ENCODE data around the gene SKIDA1.

GRCh38 chr10:21556527-21556926 lies 31.0 kb upstream of the SKIDA1 start:
- TF ChIP-seq CTCF (IDR thresholded peaks at IDR 0.05; ENCODE audit: low read depth, low read length), result no peak
- no peak for TF ChIP-seq POLR2A (IDR thresholded peaks at IDR 0.05; ENCODE audit: extremely low read depth, insufficient read length)
- TF ChIP-seq MAX (IDR thresholded peaks at IDR 0.05; ENCODE audit: low read depth, low read length), result no peak
